ENCODE data around the gene OTUB2. TPM values are rescaled to one million over a fixed set of nuclear protein-coding genes. Genes with fewer than 3 reads are reported as not detected.

Gene OTUB2
- total RNA-seq, 2 experiments from 2014 or later = 0.28 to 0.84 TPM

DNA sequence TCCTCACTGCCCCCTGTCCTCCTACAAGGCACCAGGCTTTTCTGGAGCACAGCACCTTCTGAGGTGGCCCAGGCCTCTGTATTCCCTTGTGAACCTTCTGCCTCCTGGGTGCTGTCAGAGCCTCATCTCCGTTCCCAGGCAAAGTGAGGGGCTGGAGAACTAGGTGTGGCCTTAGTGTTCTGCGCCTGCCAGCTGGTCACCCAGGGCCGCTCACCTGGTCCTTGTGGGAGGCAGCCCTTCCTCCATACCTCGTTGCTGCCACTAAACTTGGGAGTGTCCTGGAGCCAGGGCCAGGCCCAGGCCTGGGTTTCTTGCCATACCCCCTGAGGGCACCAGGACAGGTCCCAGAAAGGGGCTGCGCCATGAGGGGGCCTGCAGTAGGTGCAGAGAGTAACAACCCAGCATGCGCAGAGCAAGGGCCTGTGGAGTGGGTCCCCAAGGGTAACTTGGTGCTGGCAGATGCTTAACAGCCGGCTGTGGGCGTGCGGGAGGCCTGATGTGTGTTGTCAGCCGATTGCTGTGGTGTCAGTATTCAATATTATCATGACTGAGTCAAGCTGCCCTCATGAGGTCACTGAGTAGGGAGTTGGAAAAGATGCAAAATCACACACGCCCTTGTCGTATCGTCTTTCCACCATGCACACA, 17.1 kb downstream of the OTUB2 start:
- Histone ChIP-seq H3K36me3 (ENCODE audit: insufficient read depth, low read length) (peaks cover 13% of the 10 kb centered on the region; the same call in 1 of the 2 replicates), H4K20me1 (ENCODE audit: insufficient read depth, low read length) (no peaks in the 10 kb centered on the region), H3K4me3 (ENCODE audit: low read depth, low read length, poor library complexity, severe bottlenecking) (no peak overlapping the region), H3K4me1 (ENCODE audit: insufficient read depth, low read length, poor library complexity, severe bottlenecking) (no peaks in the 10 kb centered on the region), H3K79me2 (ENCODE audit: insufficient read depth, low read depth, low read length) (no peaks in the 10 kb centered on the region), H3K9me3 (ENCODE audit: low read length) (no peaks in the 10 kb centered on the region), H3K27ac (ENCODE audit: low read depth, low read length, poor library complexity, severe bottlenecking) (no peak overlapping the region), H2AFZ (ENCODE audit: low read length) (no peak overlapping the region), H3K4me2 (ENCODE audit: low read length) (no peak overlapping the region), H3K9me2 (ENCODE audit: insufficient read depth, low read length) (no peaks in the 10 kb centered on the region)
- DNase-seq (ENCODE audit: low spot score) = no peak
- BruUV-seq (replicated peaks) = no TSS peak
- CTCF ChIA-PET (ENCODE audit: unreplicated experiment) = no interaction called here
- intact Hi-C loops (cut with micrococcal nuclease; ENCODE audit: unreplicated experiment) = no loop called here
- TF ChIP-seq, protein P1, sequence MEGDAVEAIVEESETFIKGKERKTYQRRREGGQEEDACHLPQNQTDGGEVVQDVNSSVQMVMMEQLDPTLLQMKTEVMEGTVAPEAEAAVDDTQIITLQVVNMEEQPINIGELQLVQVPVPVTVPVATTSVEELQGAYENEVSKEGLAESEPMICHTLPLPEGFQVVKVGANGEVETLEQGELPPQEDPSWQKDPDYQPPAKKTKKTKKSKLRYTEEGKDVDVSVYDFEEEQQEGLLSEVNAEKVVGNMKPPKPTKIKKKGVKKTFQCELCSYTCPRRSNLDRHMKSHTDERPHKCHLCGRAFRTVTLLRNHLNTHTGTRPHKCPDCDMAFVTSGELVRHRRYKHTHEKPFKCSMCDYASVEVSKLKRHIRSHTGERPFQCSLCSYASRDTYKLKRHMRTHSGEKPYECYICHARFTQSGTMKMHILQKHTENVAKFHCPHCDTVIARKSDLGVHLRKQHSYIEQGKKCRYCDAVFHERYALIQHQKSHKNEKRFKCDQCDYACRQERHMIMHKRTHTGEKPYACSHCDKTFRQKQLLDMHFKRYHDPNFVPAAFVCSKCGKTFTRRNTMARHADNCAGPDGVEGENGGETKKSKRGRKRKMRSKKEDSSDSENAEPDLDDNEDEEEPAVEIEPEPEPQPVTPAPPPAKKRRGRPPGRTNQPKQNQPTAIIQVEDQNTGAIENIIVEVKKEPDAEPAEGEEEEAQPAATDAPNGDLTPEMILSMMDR (conservative IDR thresholded peaks at IDR 0.05; ENCODE audit: low read length) = no peak
- no peak for TF ChIP-seq EZH2phosphoT487 (IDR thresholded peaks at IDR 0.05; ENCODE audit: borderline replicate concordance, low read depth, low read length)
- POLR2A ChIA-PET = no interaction called here

DNA sequence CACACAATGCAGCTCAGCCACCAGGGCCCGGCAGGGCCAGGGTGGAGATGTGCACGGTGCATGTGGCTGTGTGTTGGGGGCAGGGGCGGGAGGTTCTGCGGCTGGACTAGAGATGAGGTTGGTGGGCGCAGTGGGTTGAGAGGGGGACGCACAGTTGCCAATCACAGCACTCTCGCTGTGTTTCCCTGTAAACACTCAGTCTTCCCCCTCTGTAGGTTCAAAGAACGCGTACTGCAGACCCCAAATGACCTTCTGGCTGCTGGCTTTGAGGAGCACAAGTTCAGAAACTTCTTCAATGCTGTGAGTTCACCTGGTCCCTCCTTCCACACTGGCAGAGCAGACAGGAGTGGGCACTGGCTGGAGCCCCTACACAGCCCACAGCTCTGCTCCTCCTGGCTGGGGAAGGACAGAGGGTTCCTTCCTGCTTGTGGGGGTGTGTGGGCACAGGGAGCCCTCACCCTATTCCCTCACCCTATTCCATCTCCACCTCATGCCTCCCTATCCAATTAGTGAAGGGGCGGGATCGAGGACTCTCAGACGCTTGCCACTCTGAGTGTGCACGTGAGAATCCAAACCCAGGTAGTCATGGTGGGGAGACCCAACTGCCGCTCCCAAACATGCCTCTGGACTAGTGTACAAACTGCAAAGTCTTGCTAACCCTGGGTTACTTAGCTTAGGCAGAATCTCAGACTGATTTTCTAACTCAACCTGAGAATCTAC, 17.8 kb downstream of the OTUB2 start:
- Histone ChIP-seq H3K36me3 (ENCODE audit: insufficient read depth, low read length) (peaks cover 20% of the 10 kb centered on the region), H2AFZ (ENCODE audit: low read length) (no peak overlapping the region), H3K27ac (ENCODE audit: low read depth, low read length, poor library complexity, severe bottlenecking) (no peak overlapping the region), H3K4me1 (ENCODE audit: insufficient read depth, low read length, poor library complexity, severe bottlenecking) (no peaks in the 10 kb centered on the region), H3K4me3 (ENCODE audit: low read depth, low read length, poor library complexity, severe bottlenecking) (no peak overlapping the region), H4K20me1 (ENCODE audit: insufficient read depth, low read length) (no peaks in the 10 kb centered on the region), H3K9me3 (ENCODE audit: low read length) (no peaks in the 10 kb centered on the region), H3K9me2 (ENCODE audit: insufficient read depth, low read length) (no peaks in the 10 kb centered on the region), H3K79me2 (ENCODE audit: insufficient read depth, low read depth, low read length) (no peaks in the 10 kb centered on the region), H3K4me2 (ENCODE audit: low read length) (no peak overlapping the region)
- no peak for TF ChIP-seq EZH2phosphoT487 (IDR thresholded peaks at IDR 0.05; ENCODE audit: borderline replicate concordance, low read depth, low read length)
- TF ChIP-seq, protein P1 (conservative IDR thresholded peaks at IDR 0.05; ENCODE audit: low read length) = no peak
- no TSS peak for BruUV-seq (replicated peaks)
- intact Hi-C loops (cut with micrococcal nuclease; ENCODE audit: unreplicated experiment) = no loop called here
- ChIA-PET POLR2A (no interaction called here), CTCF (ENCODE audit: unreplicated experiment) (no interaction called here)
- no peak for DNase-seq (ENCODE audit: low spot score)

DNA sequence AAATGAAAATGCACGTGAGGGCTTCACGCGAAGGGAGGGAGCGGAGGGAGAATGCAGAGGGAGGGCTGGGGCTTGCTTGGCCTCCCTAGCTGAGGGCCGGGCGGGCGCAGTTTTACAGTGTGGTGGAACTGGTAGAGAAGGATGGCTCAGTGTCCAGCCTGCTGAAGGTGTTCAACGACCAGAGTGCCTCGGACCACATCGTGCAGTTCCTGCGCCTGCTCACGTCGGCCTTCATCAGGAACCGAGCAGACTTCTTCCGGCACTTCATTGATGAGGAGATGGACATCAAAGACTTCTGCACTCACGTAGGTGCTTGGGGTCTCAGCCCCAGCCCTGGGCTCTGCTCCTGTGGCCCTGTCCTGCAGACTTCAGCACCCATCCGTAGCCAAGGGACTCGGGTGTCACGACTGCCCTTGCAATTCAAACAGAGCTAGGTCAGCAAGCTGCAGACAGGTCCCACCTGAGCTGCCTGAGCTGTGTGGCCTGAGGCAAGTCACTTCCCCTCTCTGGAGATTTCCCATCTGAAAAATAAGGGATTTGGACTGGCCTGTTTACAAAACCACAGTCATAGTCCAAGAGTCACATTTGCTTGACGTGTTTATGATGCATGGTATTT, 18.4 kb downstream of the OTUB2 start:
- intact Hi-C loops (cut with micrococcal nuclease; ENCODE audit: unreplicated experiment) = no loop called here
- Histone ChIP-seq H4K20me1 (ENCODE audit: insufficient read depth, low read length) (no peaks in the 10 kb centered on the region), H3K27ac (ENCODE audit: low read depth, low read length, poor library complexity, severe bottlenecking) (no peak overlapping the region), H3K4me1 (ENCODE audit: insufficient read depth, low read length, poor library complexity, severe bottlenecking) (no peaks in the 10 kb centered on the region), H3K9me3 (ENCODE audit: low read length) (no peaks in the 10 kb centered on the region), H3K4me3 (ENCODE audit: low read depth, low read length, poor library complexity, severe bottlenecking) (no peak overlapping the region), H3K4me2 (ENCODE audit: low read length) (no peak overlapping the region), H2AFZ (ENCODE audit: low read length) (no peak overlapping the region), H3K36me3 (ENCODE audit: insufficient read depth, low read length) (peaks cover 26% of the 10 kb centered on the region), H3K9me2 (ENCODE audit: insufficient read depth, low read length) (no peaks in the 10 kb centered on the region), H3K79me2 (ENCODE audit: insufficient read depth, low read depth, low read length) (no peaks in the 10 kb centered on the region)
- CTCF ChIA-PET (ENCODE audit: unreplicated experiment) = no interaction called here
- BruUV-seq (replicated peaks) = no TSS peak
- DNase-seq (ENCODE audit: low spot score) = no peak
- no peak for TF ChIP-seq EZH2phosphoT487 (IDR thresholded peaks at IDR 0.05; ENCODE audit: borderline replicate concordance, low read depth, low read length)
- POLR2A ChIA-PET = no interaction called here
